Right lobe of liver (tissue), 4 donors: ENCODE data around the gene CAPRIN1.

Source experiments
- POLR2A ChIP-seq: fragments of 450-650 bp; IDR thresholded peaks from one replicate; pipeline ENCODE4 v1.6.1; 2017; ENCODE audit warnings: antibody characterized with exemption, mild to moderate bottlenecking
- TF ChIP-seq, protein P1 (sequence below), 4 donors: fragments of 200-600 bp in 3 of 4; fragments of 450-650 bp in 1 of 4; IDR thresholded peaks; one replicate each; pipeline versions ENCODE4 v1.5.1 to v1.8.0; 2016 to 2022; ENCODE audit warnings: antibody characterized with exemption in 4 of 4, mild to moderate bottlenecking in 2 of 4
- donor health status: DM: no; HTN: no; CAD: no.
- donor health status: DM: no; HTN: no; CAD: no.
- donor health status: DM: no; HTN: yes; CAD: no.

DNA sequence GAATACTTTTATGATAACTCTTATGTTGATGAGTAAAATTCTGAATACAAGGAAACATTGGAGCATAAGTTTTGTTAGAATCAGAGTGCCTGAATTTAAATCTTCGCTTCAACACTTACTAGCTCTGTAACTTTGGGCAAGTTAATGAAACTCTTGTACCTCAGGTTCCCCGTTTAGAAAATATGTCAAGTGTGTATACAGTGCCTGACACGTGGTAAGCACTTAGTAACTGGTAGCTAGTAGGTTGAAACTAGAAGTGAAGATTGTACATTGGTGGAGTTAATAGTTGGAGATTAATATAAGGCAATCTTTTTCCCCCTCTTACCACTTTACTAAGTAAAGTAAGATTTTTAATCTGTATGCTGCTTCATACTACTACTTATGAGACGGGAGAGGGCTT, 29.1 kb downstream of the CAPRIN1 start:
- no peak for TF ChIP-seq POLR2A
- TF ChIP-seq, protein P1, sequence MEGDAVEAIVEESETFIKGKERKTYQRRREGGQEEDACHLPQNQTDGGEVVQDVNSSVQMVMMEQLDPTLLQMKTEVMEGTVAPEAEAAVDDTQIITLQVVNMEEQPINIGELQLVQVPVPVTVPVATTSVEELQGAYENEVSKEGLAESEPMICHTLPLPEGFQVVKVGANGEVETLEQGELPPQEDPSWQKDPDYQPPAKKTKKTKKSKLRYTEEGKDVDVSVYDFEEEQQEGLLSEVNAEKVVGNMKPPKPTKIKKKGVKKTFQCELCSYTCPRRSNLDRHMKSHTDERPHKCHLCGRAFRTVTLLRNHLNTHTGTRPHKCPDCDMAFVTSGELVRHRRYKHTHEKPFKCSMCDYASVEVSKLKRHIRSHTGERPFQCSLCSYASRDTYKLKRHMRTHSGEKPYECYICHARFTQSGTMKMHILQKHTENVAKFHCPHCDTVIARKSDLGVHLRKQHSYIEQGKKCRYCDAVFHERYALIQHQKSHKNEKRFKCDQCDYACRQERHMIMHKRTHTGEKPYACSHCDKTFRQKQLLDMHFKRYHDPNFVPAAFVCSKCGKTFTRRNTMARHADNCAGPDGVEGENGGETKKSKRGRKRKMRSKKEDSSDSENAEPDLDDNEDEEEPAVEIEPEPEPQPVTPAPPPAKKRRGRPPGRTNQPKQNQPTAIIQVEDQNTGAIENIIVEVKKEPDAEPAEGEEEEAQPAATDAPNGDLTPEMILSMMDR (IDR thresholded peaks at IDR 0.05), result no peak
